SK-N-SH (cell line): Measurements from ENCODE around the gene WFIKKN1. TPM values are rescaled to one million over a fixed set of nuclear protein-coding genes. Genes with fewer than 3 reads are reported as not detected.

ENCODE experiments used
- CTCF ChIA-PET: fragments of 300-600, 350-600 bp; formaldehyde crosslinking; extraction: SDS; loops from one replicate; lab custom pipeline; 2021; lab: Yijun Ruan, JAX
- POLR2A ChIA-PET: fragments of 350-600 bp; sonication (Branson Sonifier 250); formaldehyde crosslinking; extraction: SDS; loops from one replicate; lab custom pipeline; 2020; ENCODE audit warnings: antibody characterized with exemption, inconsistent platforms; lab: Yijun Ruan, JAX
- DNase-seq: peaks from one replicate; pipeline ENCODE4 v3.0.0; 2012
- H2AFZ ChIP-seq: fragments of 200-600 bp; sonication (generic); 2 replicates; pipeline ENCODE4 v1.8.1; 2016; ENCODE audit warnings: antibody characterized with exemption, mild to moderate bottlenecking, low read depth
- H3F3A ChIP-seq: fragments of 200-600 bp; sonication (generic); replicated peaks from 2 replicates; pipeline ENCODE3; 2016; ENCODE audit warnings: antibody characterized with exemption, mild to moderate bottlenecking; ENCODE audit not compliant: insufficient read depth
- H3K27ac ChIP-seq, 2 experiments: fragments of 200-500 bp in 1 of 2; fragments of 200-600 bp in 1 of 2; sonication (Bioruptor generic) in 1 of 2; sonication (generic), shearing (Covaris generic) in 1 of 2; 2 replicates each; pipeline versions ENCODE4 v1.5.1 to v1.6.1; 2014 to 2016; ENCODE audit warnings: low read depth in 2 of 2, inconsistent platforms in 1 of 2, low read length in 1 of 2, mild to moderate bottlenecking in 1 of 2, mixed read lengths in 1 of 2
- H3K27me3 ChIP-seq: fragments of 200-600 bp; sonication (generic), shearing (Covaris generic); 2 replicates; pipeline ENCODE4 v1.6.1; 2016; ENCODE audit warnings: mixed run types; ENCODE audit not compliant: insufficient read depth
- H3K36me3 ChIP-seq, 2 experiments: fragments of 200-500 bp in 1 of 2; fragments of 200-600 bp in 1 of 2; sonication (Bioruptor generic) in 1 of 2; sonication (generic) in 1 of 2; replicated peaks in 1 of 2; 2 replicates each; pipeline versions ENCODE3 to v1.5.1; 2014 to 2016; ENCODE audit warnings: low read length in 1 of 2, mild to moderate bottlenecking in 1 of 2; ENCODE audit not compliant: insufficient read depth in 2 of 2, control insufficient read depth in 1 of 2
- H3K4me1 ChIP-seq, 2 experiments: fragments of 200-500 bp in 1 of 2; fragments of 200-600 bp in 1 of 2; sonication (Bioruptor generic) in 1 of 2; sonication (generic), shearing (Covaris generic) in 1 of 2; 2 replicates each; pipeline versions ENCODE4 v1.5.1 to v1.6.1; 2014 to 2016; ENCODE audit warnings: low read depth in 1 of 2, low read length in 1 of 2, mixed run types in 1 of 2; ENCODE audit not compliant: insufficient read depth in 2 of 2, control insufficient read depth in 1 of 2
- H3K4me2 ChIP-seq: fragments of 200-600 bp; sonication (generic), shearing (Covaris generic); 2 replicates; pipeline ENCODE4 v1.6.1; 2017; ENCODE audit warnings: mixed run types
- H3K4me3 ChIP-seq, 2 experiments: fragments of 200-500 bp in 1 of 2; fragments of 200-600 bp in 1 of 2; sonication (Bioruptor generic) in 1 of 2; sonication (generic), shearing (Covaris generic) in 1 of 2; 2 replicates each; pipeline versions ENCODE4 v1.5.1 to v1.8.1; 2014 to 2016; ENCODE audit warnings: low read depth in 2 of 2, inconsistent platforms in 1 of 2, low read length in 1 of 2, mild to moderate bottlenecking in 1 of 2, mixed read lengths in 1 of 2, moderate library complexity in 1 of 2
- H3K79me2 ChIP-seq: fragments of 200-600 bp; sonication (generic); 2 replicates; pipeline ENCODE4 v1.8.1; 2017; ENCODE audit warnings: mild to moderate bottlenecking; ENCODE audit not compliant: insufficient read depth
- H3K9ac ChIP-seq: fragments of 200-600 bp; sonication (generic); 2 replicates; pipeline ENCODE4 v1.6.1; 2017; ENCODE audit warnings: mixed run types
- H3K9me2 ChIP-seq: fragments of 200-600 bp; sonication (generic); 2 replicates; pipeline ENCODE4 v1.6.1; 2017; ENCODE audit warnings: mixed run types
- H3K9me3 ChIP-seq: fragments of 200-600 bp; sonication (generic); 2 replicates; pipeline ENCODE4 v1.6.1; 2017; ENCODE audit warnings: mixed run types, mild to moderate bottlenecking, moderate library complexity
- H4K20me1 ChIP-seq: fragments of 200-600 bp; sonication (generic); 2 replicates; pipeline ENCODE4 v1.6.1; 2017; ENCODE audit warnings: mild to moderate bottlenecking, mixed run types; ENCODE audit not compliant: insufficient read depth
- EP300 ChIP-seq, 2 experiments: IDR thresholded peaks; 2 replicates each; pipeline versions ENCODE4 v1.4.0 to v1.6.1; 2012; ENCODE audit warnings: borderline replicate concordance in 1 of 2, low read depth in 1 of 2, low read length in 1 of 2
- FOXJ3 ChIP-seq: sonication (generic); formaldehyde crosslinking; IDR thresholded peaks from 2 replicates; pipeline ENCODE4 v1.5.1; 2020; ENCODE audit warnings: mild to moderate bottlenecking, missing genetic modification reagents
- NRF1 ChIP-seq: IDR thresholded peaks from 2 replicates; pipeline ENCODE4 v1.6.1; 2012; ENCODE audit warnings: low read depth, mild to moderate bottlenecking, low read length
- POLR2AphosphoS5 ChIP-seq: IDR thresholded peaks from 2 replicates; pipeline ENCODE4 v1.6.1; 2012; ENCODE audit warnings: low read depth, low read length
- RXRA ChIP-seq: IDR thresholded peaks from 2 replicates; pipeline ENCODE4 v1.4.0; 2012; ENCODE audit warnings: low read depth, mild to moderate bottlenecking, borderline replicate concordance
- SMC3 ChIP-seq: IDR thresholded peaks from 2 replicates; pipeline ENCODE4 v1.6.1; 2012; ENCODE audit warnings: low read depth, low read length, improper control_type of control experiment
- TCF12 ChIP-seq: IDR thresholded peaks from 2 replicates; pipeline ENCODE4 v1.4.0; 2012
- WGBS: methylation state at CpG from one replicate; pipeline ENCODE4 v1.1.6; 2017; ENCODE audit warnings: low lambda C conversion rate; 5-methylcytosine and 5-hydroxymethylcytosine counted together
- polyA plus RNA-seq, 3 experiments: library from polyadenylated mRNA; depleted of rRNA; stranded (reverse); fragments of >200 nt; gene quantifications; 2 replicates each; pipeline ENCODE4 v1.2.3, GENCODE V29; 2012
- TF ChIP-seq, protein P1 (sequence below): fragments of 150-350 bp; IDR thresholded peaks from 2 replicates; pipeline ENCODE4 v1.6.1; 2017; ENCODE audit warnings: antibody characterized with exemption, low read length, low read depth, borderline replicate concordance
- TF ChIP-seq, protein P2 (sequence below): IDR thresholded peaks from 2 replicates; pipeline ENCODE4; 2012

Gene WFIKKN1, protein sequence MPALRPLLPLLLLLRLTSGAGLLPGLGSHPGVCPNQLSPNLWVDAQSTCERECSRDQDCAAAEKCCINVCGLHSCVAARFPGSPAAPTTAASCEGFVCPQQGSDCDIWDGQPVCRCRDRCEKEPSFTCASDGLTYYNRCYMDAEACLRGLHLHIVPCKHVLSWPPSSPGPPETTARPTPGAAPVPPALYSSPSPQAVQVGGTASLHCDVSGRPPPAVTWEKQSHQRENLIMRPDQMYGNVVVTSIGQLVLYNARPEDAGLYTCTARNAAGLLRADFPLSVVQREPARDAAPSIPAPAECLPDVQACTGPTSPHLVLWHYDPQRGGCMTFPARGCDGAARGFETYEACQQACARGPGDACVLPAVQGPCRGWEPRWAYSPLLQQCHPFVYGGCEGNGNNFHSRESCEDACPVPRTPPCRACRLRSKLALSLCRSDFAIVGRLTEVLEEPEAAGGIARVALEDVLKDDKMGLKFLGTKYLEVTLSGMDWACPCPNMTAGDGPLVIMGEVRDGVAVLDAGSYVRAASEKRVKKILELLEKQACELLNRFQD
- polyA plus RNA-seq (2012; rRNA removed), result 0.10 and 0.16 TPM in 2 replicates
- 0.09 and 0.10 TPM in 2 replicates for polyA plus RNA-seq (2012; cell fraction: cytosol; rRNA removed)
- polyA plus RNA-seq (2012; cell fraction: nucleus; rRNA removed), result 0.37 and 1.4 TPM in 2 replicates

DNA sequence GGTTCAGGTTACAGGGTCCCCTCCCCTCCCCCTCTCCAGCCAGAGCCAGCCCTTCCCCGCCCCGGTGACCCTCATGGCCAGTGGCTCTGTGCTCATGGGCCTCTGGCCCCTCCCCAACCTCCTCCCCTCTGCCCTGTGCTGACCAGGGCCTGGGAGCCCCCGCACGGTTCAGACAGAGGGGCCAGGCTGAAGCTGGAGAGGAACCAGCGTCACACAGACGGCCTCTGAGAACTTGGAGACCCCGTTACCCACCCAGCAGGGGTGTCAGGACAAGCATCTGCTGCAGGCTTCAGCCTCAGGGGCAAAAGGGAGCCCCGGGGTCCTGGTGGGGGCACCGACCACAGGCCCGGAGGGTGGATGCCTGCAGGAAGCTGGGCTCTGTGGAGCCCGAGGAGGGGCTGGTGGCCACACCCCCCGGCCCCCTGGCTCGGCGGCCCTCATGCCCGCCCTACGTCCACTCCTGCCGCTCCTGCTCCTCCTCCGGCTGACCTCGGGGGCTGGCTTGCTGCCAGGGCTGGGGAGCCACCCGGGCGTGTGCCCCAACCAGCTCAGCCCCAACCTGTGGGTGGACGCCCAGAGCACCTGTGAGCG, at the start of gene WFIKKN1:
Gene WFIKKN1 (plus strand): TSS at position 171 of the 591 bp plus-strand sequence. CDS start 269 bp downstream, at position 440.
- H2AFZ ChIP-seq, result no peak within 1 kb of the TSS
- peak; percentile 71 for DNase-seq
- no peak within 1 kb of the TSS for H3K4me2 ChIP-seq
- H3F3A ChIP-seq, result no peaks in the 10 kb centered on the region
- H3K79me2 ChIP-seq, result peaks cover 11% of the 10 kb centered on the region; the same call in 1 of the 2 replicates
- peaks cover 0 to 18% of the 10 kb centered on the region in 2 experiments for H3K36me3 ChIP-seq
- H3K27ac ChIP-seq, result peak within 1 kb of the TSS in 1 of 2 experiments; percentile 50; a peak in 1 of 4 replicates
- no peaks in the 10 kb centered on the region for H3K9me3 ChIP-seq
- TF ChIP-seq TCF12 (no peak), POLR2AphosphoS5 (0 out of 2 replicates have a peak, but pooled peaks have one; percentile 3)
- ChIA-PET CTCF (interaction anchor here (0.9 to 1.4 kb wide), 2 partner anchors 17 to 18 kb away, joined by 4 to 6 read pairs; partner anchors contain the start of gene WDR90), POLR2A (no interaction called here)
- H3K4me1 ChIP-seq, result peaks cover 10 to 36% of the 10 kb centered on the region in 2 experiments; a peak in 3 of 4 replicates
- H3K27me3 ChIP-seq, result no peaks in the 10 kb centered on the region
- H4K20me1 ChIP-seq, result no peaks in the 10 kb centered on the region
- 60% methylated on average over 2 of the region's 23 CpGs for WGBS
- no peaks in the 10 kb centered on the region for H3K9me2 ChIP-seq
- no peak within 1 kb of the TSS for H3K9ac ChIP-seq
- H3K4me3 ChIP-seq, result no peak within 1 kb of the TSS

DNA sequence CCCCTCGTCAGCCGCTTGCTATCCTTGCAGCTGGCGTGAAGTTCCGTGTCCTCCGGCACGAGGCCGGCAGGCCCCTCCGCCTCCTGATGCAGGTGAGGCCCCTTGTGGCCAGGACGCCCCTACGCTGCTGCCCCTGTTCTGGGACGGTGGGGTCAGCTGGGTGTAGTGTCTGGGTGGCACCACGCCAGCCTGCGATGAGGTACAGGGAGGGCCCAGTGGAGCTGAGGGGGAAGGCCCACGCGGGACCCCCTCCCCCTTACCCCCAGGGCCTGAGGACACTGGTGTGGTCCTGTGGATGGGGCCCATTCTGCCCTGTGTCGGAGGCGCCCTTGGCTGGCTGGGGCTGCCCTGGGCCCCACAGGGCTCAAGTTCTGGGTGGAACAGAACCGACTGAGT, 48.6 kb upstream of the WFIKKN1 start:
- no peak for DNase-seq
- H3K27ac ChIP-seq, result no peak overlapping the region
- ChIA-PET CTCF (interaction anchor here (1.0 to 1.2 kb wide), 4 partner anchors 11 to 79 kb away, joined by 3 read pairs; no protein-coding TSS in a partner anchor), POLR2A (no interaction called here)
- no peaks in the 10 kb centered on the region for H3K9me3 ChIP-seq
- H3K79me2 ChIP-seq, result peaks cover 4% of the 10 kb centered on the region; the same call in 1 of the 2 replicates
- no peaks in the 10 kb centered on the region for H3K9me2 ChIP-seq
- H3K36me3 ChIP-seq, result peaks cover 0 to 19% of the 10 kb centered on the region in 2 experiments
- 87% methylated on average over 3 of the region's 18 CpGs for WGBS
- TF ChIP-seq FOXJ3 (CRISPR knock-in tag), result no peak
- no peak for TF ChIP-seq SMC3
- TF ChIP-seq, protein P1, sequence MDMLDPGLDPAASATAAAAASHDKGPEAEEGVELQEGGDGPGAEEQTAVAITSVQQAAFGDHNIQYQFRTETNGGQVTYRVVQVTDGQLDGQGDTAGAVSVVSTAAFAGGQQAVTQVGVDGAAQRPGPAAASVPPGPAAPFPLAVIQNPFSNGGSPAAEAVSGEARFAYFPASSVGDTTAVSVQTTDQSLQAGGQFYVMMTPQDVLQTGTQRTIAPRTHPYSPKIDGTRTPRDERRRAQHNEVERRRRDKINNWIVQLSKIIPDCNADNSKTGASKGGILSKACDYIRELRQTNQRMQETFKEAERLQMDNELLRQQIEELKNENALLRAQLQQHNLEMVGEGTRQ, result no peak
- TF ChIP-seq, protein P2, sequence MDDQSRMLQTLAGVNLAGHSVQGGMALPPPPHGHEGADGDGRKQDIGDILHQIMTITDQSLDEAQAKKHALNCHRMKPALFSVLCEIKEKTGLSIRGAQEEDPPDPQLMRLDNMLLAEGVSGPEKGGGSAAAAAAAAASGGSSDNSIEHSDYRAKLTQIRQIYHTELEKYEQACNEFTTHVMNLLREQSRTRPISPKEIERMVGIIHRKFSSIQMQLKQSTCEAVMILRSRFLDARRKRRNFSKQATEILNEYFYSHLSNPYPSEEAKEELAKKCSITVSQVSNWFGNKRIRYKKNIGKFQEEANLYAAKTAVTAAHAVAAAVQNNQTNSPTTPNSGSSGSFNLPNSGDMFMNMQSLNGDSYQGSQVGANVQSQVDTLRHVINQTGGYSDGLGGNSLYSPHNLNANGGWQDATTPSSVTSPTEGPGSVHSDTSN, result no peak
- TF ChIP-seq EP300 (IDR thresholded peaks at IDR 0.05; ENCODE audit: borderline replicate concordance in 1 of 2, low read depth in 1 of 2, low read length in 1 of 2), result no peak
- no peak for TF ChIP-seq RXRA
- TF ChIP-seq NRF1, result no peak
- H3K27me3 ChIP-seq, result no peaks in the 10 kb centered on the region
- no peak overlapping the region for H3K4me2 ChIP-seq
- no peak overlapping the region for H3K9ac ChIP-seq
- no peak overlapping the region for H2AFZ ChIP-seq
- no peaks in the 10 kb centered on the region for H4K20me1 ChIP-seq
- H3K4me1 ChIP-seq, result peaks cover 10 to 22% of the 10 kb centered on the region in 2 experiments; a peak in 2 of 4 replicates
- H3K4me3 ChIP-seq, result no peak overlapping the region
- peaks cover 5% of the 10 kb centered on the region for H3F3A ChIP-seq
